Stimulated activated CD4-positive, alpha-beta T cell treated with anti-CD3 and anti-CD28 coated beads, TNF-alpha, amount 100 ng/mL, for 24 hours (primary cell): ENCODE data around the gene CSH1.
A peak's percentile ranks its signal among the peaks of the same experiment; 100 is the strongest.
"Not testable (repeated sequence)": the region's sequence is repeated elsewhere in the genome, so short reads cannot be mapped to it uniquely, and the experiment has no call there.

Experiments used
- DNase-seq, 3 experiments: peaks; one replicate each; pipeline ENCODE4 v3.0.0-alpha.2; 2020; ENCODE audit warnings: low read depth in 3 of 3

CSH1 gene

DNA sequence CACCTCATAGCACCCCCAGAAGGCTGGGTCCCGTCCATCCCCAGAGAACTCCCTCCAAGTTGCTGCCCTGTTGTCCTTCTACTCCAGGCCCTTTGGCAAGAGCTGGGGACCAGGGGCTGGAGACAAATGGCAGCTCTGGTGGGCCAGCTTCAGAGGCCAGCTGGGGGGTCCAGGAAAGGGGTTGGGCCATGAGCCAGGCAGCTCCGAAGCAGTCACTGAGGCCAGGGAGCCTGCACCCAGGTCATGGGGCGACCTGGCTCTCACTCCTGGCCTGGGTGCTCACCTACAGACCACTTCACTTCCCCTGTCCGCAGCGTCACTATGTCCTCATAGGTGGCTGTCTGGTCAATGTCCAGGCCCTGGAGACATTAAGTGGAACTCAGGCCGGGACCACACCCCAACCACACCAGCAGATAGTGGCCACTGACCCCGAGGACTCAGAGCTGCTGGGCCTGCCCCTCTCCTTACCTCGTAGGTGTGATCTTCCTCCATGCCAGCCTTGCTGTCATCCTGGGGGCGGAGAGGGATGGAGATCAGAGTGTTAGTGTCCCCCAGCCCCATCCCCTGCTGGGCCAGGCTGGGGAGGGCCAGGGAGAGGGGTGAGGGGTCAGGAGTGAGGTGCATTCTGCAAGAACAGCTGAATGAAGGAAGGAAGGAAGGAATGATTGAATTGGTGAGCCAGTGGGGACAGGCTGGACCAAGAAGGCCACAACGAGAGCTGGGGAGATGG, 32.8 kb upstream of the CSH1 start:
- no peak for DNase-seq

DNA sequence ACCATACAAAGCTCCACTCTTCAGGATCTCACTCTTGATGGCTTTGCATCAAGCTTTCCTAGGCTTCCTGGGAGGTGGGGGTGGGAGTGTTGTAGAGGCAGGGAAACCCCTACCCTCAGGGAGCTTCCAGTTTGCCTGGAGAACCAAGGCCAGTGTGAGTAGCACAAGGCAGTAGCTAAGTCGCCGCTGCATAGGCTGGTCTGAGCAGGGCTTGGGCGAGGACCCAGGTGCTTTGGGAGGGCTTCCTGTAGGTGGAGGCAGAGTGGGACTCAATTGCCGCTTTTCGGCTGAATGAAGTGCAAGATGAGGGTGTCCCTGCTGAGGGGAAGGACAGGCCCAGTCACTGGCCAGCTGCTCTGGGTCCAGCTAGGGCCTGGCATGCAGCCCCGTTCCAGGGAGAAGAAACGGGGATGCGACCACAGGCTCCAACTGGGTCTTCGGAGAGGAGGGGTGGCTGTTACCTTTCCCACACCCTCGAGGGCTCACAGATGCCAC, 31.8 kb upstream of the CSH1 start:
- DNase-seq: no peak

DNA sequence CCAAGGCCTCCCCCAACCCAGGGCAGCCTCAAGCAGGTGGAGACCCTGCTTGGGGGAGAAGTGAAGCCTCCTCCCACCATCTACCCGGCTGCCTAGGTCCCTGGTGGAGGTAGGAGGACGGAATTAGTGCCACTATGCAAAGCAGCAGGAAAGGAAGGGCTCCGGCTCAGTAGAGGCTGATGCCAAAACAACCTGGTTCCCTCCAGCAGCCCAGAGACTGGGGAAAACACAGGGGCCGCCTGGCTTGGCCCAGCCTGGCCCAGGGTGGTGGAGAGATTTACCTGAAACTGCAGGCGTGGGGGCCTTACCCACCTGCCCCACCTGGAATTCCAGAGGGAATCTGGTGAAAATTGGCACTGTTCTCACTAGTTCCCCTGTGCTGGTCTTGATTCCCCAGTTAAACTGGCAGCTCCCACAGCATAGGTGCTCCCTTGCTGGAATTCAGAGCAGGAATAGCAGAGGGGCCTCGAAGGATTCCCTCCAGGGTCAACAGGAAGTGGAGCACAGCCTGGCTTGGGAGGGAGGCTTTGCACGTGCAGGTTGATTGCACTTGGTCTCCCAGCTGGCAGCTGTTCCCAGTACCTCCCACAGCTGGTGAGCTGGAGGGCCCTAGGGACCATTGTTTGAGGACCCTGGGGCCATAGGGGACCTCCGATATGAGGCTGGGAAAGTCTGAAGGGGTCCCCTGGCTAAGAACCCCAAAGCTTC, 31.2 kb upstream of the CSH1 start:
- no peak for DNase-seq

DNA sequence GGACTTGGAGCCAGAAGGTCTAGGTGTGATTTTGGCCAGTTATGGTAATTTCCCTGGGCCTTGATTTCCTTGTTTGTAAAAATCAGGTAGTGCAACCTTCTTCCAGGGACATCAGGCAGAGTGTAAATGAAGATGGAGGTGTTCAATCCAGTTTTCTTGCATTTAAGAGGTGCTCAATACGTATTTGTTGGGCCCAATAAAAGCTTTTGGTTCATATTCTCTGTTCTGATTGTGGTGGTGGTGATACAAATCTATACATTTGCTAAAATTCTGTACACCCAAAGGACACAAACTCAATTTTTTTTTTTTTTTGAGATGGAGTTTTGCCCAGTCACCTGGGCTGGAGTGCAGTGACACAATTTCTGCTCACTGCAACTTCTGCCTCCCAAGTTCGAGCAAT, 29.8 kb upstream of the CSH1 start:
- DNase-seq: no peak

DNA sequence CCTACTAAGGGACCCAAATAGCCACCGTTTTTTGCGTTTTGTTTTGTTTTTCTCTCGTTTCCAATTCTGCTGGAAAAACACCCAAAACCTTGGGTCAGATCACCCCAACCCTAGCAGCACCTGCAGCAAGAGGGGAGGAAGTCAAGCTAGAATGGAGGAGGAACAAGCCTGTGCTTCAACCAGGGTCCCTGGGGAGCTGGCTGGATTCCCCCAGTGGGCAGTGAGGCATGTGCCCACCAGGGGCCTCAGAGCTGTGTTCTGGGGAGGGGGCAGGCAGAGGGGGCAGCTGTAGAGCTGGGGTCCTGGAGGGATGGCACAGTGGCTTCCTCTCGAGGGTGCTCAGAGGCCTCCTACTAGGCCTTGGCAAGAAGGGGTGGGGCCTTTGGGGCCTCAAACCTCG, 29.2 kb upstream of the CSH1 start:
- no peak for DNase-seq

DNA sequence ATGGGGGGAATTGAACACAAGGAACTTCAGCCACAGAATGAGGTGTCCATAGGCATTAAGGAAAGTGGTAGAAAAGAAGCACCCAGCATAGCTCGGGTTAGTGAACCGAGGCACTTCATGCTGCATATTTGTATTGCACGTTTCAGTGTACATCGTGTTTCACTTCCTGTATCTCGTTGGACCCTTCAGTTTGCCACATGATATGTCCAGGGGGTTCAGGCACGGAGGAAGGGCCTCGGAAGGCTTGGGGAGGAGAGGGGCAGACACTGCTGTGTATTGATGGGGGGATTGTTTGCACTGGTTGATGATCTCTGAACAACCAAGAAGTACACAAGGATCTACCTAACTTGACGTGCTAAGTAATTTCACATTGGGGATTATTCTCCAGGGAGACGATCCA, 26.0 kb upstream of the CSH1 start:
- DNase-seq: not testable (repeated sequence)

DNA sequence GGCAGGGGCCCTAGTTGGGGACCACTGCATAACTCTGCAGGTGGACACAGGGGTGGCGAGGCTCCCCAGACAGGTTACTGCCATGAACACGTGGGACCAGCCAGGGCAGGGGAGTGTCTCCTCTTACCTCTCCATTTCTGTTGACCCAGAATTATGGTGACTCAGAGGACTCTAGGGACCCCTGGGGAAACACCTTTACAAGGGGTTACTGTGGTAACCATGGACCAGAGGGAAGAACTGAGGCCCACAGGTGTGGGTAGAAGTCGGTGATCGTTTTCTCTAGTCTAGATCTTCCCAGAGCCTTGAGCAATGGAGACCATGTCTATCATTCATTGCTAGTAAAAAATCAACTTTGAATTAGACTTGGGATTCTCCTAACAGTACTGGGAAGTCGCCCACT, 24.4 kb upstream of the CSH1 start:
- not testable (repeated sequence) for DNase-seq

DNA sequence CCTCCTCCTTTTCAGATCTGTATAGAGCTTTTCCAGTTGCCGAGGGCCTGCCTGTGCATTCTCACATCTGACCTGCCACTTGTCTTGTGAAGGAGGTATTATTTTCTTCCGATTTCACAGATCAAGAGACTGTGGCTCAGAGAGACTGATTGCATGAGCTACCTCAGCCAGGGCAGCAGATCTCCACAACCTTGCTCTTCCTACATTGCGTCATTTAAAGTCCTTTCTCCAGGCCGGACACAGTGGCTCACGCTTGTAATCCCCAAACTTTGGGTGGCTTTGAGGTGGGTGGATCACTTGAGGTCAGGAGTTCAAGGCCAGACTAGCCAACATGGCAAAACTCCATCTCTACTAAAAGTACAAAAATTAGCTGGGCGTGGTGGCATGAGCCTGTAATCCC, 23.7 kb upstream of the CSH1 start:
- DNase-seq: not testable (repeated sequence)

DNA sequence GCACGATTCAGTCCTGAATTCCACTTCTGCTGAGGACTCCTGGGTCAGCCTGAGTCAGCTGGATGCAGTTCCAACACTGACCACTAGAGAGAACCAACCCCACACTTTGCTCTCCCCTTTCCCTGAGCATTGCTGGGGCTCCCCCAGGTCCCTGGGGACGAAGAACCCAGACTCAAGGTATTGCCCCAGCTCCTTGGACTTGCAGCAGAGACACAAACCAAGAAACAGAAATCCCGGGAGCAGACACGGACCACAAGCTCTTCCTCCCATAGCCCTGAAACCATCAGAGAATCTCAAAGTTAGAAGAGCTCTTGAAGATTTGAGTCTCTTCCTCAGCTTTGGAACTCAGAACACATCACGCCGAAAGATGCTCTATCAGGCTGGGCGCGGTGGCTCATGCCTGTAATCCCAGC, 22.9 kb upstream of the CSH1 start:
- peak; percentile 48 to 71 (median 65) for DNase-seq

DNA sequence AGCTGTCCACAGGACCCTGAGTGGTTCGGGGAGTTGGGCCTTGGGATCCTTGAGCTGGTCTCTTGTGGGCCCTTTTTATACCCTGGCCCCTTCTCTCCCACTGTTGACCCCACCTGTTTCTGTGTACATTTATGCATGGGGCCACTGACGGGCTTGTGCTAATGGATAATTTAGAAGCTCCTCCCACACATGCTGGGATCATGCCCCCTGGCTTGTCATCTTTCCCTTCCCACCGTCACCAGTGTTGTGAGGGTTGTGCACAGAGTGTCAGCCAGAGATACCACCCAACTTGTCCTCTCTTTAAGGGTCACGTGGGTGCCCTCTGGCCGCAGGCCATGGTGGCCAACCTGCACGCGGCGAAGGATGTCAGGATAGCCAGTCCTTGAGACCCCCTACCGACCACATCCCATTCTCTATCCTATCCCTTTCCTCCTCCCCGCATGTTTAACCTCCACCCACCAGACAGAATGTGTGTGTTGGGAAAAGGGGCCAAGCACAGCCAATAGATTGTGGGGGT, 22.5 kb upstream of the CSH1 start, which contains the start of gene GH1:
Gene GH1, minus strand, starts transcription at position 51 of the 517 bp plus-strand sequence. CDS start 63 bp downstream, outside the sequence.
- not testable (repeated sequence) for DNase-seq

DNA sequence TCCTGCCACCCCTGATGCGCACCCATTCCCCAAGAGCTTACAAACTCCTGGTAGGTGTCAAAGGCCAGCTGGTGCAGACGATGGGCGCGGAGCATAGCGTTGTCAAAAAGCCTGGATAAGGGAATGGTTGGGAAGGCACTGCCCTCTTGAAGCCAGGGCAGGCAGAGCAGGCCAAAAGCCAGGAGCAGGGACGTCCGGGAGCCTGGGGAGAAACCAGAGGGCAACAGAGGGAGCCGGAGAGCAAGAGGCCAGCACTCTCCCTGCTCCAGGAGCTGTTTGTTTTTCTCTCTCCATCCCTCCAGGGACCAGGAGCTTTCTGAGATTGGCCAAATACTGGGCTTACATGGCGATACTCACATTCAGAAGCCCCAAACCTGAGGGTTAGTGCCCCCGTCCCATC, 21.9 kb upstream of the CSH1 start:
- no peak for DNase-seq

DNA sequence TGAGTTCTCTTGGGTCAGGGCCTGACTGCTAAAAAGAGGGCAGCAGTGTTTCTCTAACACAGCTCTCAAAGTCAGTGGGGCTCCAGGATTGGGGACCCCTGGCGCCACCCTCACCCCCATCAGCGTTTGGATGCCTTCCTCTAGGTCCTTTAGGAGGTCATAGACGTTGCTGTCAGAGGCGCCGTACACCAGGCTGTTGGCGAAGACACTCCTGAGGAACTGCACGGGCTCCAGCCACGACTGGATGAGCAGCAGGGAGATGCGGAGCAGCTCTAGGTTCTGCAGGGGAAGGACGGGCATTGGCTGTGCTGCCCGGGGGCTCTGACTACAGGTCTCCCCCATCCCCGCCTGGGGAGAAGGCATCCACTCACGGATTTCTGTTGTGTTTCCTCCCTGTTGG, 21.3 kb upstream of the CSH1 start:
- DNase-seq: no peak

DNA sequence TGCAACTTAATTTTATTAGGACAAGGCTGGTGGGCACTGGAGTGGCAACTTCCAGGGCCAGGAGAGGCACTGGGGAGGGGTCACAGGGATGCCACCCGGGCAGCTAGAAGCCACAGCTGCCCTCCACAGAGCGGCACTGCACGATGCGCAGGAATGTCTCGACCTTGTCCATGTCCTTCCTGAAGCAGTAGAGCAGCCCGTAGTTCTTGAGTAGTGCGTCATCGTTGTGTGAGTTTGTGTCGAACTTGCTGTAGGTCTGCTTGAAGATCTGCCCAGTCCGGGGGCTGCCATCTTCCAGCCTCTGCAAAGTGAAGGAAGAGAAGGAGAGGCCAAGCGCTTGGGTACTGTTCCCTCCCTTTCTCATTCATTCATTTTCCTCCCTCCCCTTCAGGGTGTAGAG, 20.8 kb upstream of the CSH1 start:
- not testable (repeated sequence) for DNase-seq

DNA sequence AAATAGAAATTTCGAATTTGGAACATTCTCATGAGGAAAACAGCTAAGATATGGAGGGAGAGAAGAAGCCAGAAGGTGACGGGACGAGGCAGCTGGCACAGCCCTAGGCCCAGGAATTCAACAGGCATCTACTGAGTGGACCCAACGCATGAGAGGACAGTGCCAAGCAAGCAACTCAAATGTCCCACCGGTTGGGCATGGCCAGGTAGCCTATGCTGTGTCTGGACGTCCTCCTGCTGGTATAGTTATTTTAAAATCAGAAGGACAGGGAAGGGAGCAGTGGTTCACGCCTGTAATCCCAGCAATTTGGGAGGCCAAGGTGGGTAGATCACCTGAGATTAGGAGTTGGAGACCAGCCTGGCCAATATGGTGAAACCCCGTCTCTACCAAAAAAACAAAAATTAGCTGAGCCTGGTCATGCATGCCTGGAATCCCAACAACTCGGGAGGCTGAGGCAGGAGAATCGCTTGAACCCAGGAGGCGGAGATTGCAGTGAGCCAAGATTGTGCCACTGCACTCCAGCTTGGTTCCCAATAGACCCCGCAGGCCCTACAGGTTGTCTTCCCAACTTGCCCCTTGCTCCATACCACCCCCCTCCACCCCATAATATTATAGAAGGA, 20.3 kb upstream of the CSH1 start:
- no peak for DNase-seq

DNA sequence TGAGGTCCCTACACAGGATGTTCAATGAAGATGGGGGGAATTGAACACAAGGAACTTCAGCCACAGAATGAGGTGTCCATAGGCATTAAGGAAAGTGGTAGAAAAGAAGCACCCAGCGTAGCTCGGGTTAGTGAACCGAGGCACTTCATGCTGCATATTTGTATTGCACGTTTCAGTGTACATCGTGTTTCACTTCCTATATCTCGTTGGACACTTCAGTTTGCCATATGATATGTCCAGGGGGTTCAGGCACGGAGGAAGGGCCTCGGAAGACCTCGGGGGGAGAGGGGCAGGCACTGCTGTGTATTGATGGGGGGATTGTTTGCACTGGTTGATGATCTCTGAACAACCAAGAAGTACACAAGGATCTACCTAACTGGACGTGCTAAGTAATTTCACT, 19.4 kb upstream of the CSH1 start:
- DNase-seq: not testable (repeated sequence)

DNA sequence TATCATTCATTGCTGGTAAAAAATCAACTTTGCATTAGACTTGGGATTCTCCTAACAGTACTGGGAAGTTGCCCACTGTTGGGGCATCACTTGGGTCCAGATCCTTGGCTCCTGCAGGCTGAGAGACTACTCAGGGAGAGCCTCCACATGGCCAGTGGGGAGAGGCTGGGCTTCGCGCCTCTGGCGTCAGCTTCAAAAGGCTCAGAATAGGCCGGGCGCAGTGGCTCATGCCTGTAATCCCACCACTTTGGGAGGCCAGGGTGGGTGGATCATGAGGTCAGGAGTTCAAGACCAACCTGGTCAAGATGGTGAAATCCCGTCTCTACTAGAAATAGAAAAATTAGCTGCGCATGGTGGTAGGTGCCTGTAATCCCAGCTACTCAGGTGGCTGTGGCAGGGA, 18.1 kb upstream of the CSH1 start:
- DNase-seq: no peak

DNA sequence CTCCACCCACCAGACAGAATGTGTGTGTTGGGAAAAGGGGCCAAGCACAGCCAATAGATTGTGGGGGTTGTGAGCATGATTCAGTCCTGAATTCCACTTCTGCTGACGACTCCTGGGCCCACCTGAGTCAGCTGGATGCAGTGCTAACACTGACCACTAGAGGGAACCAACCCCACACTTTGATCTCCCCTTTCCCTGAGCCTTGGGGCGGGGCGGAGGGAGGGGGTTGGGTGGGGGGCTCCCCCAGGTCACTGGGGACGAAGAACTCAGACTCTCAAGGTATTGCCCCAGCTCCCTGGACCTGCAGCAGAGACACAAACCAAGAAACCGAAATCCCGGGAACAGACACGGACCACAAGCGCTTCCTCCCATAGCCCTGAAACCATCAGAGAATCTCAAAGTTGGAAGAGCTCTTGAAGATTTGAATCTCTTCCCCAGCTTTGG, 15.3 kb upstream of the CSH1 start:
- peak; percentile 40 to 59 (median 57) for DNase-seq

DNA sequence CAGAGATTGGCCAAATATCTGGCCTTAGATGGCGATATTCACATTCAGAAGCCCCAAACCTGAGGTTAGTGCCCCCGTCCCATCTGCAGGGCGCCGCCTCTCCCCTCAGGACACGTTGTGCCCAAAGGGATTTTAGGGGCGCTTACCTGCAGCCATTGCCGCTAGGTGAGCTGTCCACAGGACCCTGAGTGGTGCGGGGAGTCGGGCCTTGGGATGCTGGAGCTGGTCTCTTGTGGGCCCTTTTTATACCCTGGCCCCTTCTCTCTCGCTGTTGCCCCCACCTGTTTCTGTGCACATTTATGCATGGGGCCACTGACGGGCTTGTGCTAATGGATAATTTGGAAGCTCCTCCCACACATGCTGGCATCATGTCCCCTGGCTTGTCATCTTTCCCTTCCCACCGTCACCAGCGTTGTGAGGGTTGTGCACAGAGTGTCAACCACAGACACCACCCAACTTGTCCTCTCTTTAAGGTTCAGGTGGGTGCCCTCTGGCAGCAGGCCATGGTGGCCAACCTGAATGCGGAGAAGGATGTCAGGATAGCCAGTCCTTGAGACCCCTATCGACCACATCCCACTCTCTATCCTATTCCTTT, 14.8 kb upstream of the CSH1 start, which contains the start of gene CSHL1:
Gene CSHL1, minus strand, starts transcription at position 218 of the 595 bp plus-strand sequence. Its CDS starts 62 bp downstream, at position 156.
- DNase-seq: no peak

DNA sequence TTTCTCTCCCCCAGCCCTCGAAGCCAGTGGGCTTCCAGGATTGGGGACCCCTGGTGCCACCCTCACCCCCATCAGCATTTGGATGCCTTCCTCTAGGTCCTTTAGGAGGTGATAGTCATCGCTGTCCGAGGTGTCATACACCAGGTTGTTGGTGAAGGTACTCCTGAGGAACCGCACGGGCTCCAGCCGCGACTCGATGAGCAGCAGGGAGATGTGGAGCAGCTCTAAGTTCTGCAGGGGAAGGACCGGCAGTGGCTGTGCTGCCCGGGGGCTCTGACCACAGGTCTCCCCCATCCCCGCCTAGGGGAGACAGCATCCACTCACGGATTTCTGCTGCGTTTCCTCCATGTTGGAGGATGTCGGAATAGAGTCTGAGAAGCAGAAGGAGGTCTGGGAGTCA, 13.7 kb upstream of the CSH1 start:
- no peak for DNase-seq

DNA sequence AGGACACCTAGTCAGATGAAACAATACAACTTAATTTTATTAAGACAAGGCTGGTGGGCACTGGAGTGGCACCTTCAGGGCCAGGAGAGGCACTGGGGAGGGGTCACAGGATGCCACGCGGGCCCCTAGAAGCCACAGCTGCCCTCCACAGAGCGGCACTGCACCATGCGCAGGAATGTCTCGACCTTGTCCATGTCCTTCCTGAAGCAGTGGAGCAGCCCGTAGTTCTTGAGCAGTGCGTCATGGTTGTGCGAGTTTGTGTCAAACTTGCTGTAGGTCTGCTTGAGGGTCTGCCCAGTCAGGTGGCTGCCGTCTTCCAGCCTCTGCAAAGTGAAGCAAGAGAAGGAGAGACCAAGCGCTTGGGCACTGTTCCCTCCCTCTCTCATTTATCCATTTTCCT, 13.2 kb upstream of the CSH1 start:
- DNase-seq: not testable (repeated sequence)

DNA sequence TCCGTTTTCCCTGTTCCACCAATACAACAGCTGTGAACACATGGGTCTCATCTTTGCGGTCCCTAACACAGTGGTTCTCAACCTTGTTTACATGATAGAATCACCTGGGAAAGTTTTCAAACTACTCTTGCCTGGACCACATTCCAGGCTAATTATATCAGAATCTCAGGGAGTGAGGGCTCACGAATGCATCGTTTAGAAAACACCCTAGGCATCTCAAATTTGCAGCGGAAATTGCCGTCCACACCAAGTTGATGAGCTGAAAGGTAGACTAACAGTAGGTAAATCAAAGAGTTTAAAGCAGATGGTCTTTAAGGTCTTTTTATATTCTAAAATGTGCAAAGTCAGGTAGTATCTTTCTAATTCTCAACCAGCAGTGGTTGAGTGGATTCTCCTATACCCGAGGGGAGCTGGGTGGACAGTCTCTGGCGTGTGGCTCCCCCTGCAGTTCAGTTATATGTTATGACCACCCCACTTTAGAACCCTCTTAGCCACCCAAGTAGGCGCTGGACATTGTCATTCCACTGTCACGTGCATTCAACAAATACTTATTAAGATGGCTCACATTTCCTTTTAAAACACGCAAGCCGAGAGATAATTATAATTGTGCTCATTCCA, 10.9 kb upstream of the CSH1 start:
- DNase-seq: peak in 1 of 3 experiments; percentile 16
